Astrocyte (in vitro differentiated cells and primary cell): ENCODE results near the gene XPO1.

Experiments used
- CTCF ChIP-seq: IDR thresholded peaks from 2 replicates; pipeline ENCODE4 v1.5.1; 2011; ENCODE audit warnings: low read depth, mild to moderate bottlenecking, inconsistent platforms, low read length, moderate library complexity; ENCODE audit not compliant: insufficient read depth
- EZH2 ChIP-seq: IDR thresholded peaks from 2 replicates; pipeline ENCODE4 v1.6.1; 2012; ENCODE audit warnings: mild to moderate bottlenecking, low read length, inconsistent platforms; ENCODE audit not compliant: insufficient read depth

- TF ChIP-seq EZH2 (no peak), CTCF (no peak)
Observed at GRCh38 chr2:61575447-61575859, 37.3 kb upstream of the XPO1 start.
